GM19463 (cell line): Measurements from ENCODE around the gene PLPPR1.
"Not testable (repeated sequence)": the region's sequence is repeated elsewhere in the genome, so short reads cannot be mapped to it uniquely, and the experiment has no call there.

Source experiments
- ATAC-seq: cut with Tn5 transposase; IDR thresholded peaks from one replicate; pipeline ENCODE4 v1.9.1; 2021; ENCODE audit warnings: mild to moderate bottlenecking, moderate library complexity; ENCODE audit not compliant: unreplicated experiment

PLPPR1 gene

DNA sequence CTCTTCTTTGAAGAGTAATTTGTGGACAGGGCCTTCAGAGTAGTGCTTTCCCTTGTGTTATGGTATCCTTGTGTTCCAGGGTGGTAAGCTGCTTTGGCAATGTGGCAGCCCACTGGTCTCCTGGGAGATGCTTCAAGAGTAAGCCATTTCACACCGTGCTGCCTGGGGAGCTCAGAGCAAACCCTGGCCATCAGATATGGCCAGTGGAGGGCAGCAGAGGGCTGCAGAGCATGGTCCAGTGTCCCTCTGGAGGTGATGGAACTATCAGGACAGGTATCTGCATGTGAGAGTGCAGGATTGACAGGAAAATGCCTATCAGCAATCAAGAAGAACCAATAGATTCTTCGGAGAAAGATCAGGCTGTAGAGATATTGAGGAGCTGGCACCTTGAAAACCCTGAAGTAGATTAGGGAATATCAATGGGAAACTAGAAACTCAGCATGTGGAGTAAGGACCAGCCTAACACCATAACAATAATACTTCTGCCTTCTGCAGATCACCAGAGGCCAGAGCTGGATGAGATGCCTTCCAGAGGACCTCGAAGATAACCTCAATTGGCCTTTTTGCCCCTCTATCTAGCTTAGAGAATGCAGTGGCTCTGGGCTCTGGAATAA is 90.8 kb downstream of the PLPPR1 start:
- ATAC-seq: peak; percentile 78

DNA sequence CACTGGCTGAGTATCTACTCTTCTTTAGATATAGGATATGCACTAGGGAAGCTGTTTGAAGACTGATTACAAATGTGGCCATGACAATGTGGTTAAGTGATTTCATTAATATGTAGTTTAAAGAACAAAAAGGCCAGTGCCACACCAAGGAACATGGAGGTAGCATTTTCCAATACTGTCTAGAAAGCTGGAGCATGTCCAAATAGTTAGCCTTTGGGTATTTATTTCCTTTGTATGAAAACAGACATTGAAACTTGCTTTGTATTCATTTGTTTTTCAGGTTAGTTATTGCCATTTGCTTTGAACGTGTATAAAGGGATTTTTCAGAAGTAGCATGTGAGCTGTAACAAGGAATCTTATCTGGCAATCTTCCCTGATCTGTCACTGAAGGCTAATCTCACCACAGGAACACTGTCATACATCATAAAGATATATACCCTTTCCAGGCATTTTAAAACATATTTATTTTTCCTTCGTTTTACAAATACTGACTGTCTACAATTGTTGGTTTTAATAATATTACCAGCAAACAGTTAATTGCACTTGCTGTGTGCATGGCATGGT is 93.4 kb downstream of the PLPPR1 start:
- ATAC-seq: no peak

DNA sequence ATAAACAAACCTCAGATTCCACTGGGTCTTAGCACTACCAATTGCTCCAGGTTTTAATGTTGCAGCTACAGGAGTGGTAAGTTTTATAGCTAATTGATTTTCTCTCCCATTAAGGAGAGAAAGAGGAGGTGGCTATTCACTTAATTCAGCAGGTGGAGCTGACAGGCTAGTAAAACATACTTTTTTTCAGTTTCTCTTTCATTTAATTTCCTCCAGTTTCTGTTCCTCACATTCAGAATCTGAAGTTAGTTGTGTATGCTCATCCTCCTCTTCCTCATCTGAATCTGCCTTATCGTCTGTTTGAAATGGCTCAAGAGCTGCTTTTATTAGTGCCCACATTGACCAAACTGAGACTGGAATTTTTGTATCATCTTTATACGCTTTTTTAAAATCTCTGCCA is 98.0 kb downstream of the PLPPR1 start:
- peak; percentile 45 for ATAC-seq

DNA sequence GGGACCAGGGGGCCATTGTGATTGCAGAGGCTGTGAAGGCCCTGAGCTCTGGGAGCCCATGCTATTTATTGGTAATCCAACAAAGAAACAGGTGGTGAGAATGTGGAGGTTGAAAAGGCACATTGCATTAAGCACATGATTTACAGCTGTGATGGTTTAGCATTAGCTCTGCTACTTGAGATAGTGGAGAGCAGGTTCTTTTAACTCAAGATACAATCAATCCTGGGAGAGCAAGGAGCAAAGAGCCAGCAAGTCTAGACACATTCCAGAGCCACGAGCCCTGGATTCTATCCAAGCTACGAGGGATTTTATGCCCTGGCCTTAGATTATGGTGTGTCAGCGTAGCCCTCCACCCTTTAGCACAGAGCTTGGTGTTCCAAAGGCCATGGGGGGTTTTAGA is 98.8 kb downstream of the PLPPR1 start:
- ATAC-seq: not testable (repeated sequence)

DNA sequence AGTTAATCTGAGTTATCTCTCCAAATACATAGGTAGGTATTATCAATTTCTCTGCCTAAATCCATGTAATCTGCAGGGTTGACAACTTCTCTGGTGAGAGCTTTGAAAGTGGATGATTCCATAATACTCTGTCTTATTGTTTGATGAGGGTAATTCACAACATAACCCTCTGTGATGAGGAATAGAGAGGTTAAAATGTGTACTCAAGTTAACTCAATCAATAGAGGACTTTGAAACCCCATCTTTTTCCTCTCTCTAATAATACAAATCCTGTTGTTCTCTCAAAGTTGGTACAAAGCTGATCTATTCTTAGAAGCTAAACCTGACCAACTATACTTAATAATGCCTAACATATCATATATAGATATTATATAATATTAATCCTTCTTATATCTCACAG is 100.1 kb downstream of the PLPPR1 start:
- ATAC-seq: no peak

DNA sequence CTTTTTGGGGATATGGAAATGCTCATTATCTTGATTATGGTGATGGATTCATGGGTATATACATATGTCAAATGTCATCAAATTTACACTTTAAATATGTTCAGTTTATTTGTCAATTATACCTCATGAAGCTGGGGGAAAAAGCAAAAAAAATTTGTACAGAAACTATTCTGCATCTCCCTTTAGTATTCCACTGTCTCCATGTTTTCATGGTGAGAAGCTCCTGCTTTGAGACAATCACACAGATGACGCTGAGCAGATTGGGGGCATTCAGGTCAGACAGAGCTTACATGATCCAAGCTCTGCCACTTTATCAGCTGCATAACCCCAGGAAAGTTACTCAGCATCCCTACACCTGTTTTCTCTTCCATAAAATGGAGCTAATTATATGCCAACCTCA is 101.5 kb downstream of the PLPPR1 start:
- no peak for ATAC-seq

DNA sequence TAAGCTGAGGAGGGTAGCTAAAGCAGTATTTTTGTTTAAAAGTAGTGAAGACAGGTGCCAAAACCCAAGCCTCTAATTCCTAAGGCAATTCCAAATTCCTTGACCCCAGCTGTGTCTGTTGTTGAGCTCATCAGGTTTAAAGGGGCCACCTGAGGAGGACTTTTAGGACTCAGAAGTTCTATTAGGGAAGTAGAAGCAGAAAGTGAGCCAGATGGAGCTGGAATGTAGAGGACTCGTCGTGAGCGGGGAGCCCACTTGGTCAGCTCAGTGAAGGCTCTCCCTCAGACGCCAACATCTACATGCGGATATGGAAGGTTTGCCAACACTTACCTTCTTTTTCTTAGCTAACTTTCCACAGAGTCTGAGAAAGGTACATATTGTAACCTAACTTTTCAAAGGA is 102.8 kb downstream of the PLPPR1 start:
- no peak for ATAC-seq

DNA sequence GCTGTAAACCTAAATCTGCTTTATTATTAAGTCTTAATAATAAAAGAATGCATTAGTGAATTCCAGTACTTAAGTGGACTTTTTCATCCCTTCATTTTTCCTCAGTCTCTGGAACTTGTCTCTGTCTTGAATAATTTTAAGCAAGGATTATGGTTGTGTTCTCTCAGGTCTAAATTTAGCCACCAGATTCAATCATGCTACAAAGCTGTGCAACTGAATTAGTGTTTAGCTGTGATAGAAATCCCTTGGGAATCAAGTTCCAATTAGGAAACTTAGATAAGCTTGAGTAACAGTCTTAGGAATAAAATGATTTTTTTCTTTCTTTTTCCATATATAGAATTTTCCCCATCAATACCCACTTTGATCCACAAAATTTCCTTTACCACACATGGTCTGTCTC is 104.3 kb downstream of the PLPPR1 start:
- ATAC-seq: no peak

DNA sequence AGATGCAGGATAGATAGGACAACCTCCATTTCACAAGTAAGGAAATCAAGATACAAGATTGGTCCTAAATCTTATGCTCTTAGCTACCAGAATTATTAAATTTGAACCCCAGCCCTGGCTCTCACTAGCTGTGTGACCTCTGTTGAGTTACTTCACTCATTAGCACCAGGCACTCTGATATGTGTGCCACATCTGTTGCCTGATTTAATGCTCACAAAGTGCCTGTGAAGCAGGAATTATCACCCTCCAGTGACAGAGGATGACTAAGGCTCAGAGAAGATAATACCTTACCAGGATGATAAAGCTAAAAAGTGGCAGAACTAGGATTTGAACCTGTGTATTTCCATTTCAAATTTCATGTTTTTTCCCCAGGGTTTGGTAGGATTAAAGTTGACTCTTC is 110.0 kb downstream of the PLPPR1 start:
- no peak for ATAC-seq

DNA sequence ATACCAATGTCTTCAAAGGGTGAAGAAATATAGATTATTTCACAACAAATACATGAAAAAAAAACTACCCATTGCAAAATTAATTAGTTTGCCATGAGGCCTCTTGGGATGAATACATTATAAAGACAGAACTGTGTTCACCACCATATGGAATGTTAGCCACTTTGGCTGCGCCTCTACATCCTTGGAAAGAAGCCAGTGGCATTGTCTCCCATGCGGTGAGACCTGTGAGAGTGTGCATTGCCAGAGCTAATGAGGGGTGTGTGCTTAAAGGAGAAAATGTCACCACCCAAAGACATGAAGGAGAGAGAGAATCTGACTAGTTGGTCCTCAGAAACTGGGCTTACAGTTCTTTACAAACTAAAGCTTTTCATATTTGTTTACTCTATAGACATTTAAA is 110.6 kb downstream of the PLPPR1 start:
- ATAC-seq: no peak

DNA sequence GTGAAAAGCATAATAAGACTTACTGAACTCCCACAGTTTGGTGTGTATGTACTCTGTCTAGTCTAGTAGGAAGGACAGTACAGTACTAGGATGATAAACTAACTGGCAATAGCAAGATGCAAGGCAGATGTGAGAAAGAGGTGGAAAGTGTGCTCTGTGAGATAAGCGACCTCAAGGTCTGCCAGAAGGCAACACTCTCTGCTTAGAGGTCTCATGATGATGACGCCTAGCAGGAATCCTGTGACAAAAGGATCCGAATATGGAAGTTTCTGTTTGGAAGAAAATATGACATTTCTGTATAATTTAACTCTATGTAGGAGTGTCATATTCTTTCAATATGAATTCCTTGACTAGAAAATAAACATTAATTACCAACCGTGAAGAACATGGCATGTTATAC is 112.2 kb downstream of the PLPPR1 start:
- ATAC-seq: no peak

DNA sequence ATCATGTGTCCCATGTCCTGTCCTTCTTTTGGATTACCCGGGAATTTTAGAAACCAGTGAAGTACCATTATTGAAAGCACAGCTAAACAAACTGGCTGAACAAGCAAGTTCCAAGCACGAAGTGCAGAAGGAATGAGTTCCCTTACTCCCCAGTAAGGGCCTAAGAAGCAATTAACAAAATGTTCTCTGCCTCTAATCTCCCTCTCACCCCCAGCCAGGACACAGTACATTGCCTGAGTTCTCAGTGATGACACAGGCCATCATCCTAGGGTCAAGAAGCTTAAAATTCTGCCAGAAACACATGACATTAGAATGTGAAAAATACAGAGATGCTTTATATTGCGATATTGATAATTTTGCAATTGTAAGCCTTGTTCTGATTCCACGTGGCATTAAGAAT is 118.0 kb downstream of the PLPPR1 start:
- no peak for ATAC-seq

DNA sequence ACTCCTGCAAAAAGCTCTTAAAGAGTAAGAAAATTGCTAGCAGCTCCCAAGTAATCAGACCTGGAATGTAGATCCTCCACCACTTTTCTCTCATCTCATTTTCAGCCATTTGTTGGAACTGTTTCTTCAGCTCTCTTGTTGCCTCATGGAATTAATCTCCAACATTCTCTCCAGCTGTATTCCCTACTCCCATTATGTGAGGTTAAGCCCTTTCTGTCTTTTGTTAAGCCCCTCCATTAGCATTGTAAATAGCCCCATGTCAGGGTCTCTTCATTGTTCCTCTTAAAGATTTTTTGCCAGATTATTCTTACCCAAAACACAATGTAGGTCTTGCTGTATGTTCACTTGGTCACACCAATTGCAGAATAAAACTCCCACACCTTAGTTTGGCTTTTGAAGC is 119.8 kb downstream of the PLPPR1 start:
- no peak for ATAC-seq

DNA sequence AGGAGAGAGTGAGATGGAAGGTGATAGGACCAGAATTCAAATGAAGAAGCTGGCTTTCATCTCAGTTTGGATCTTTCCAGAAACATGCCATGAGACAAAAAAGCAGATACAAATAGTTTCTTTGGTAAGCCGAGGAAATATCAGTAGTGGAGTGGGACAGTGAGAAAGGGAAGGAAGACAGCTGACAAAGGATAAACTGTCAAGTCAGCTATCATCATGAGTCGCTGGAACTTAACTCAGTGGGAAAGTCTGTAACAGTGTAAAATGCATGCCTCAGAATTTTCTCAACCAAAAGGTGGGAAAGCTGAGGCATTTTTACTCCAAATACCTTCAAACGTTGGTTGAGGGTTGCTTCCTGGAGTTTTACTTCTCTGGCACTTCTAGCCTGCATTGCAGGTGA is 129.8 kb downstream of the PLPPR1 start:
- ATAC-seq: no peak

DNA sequence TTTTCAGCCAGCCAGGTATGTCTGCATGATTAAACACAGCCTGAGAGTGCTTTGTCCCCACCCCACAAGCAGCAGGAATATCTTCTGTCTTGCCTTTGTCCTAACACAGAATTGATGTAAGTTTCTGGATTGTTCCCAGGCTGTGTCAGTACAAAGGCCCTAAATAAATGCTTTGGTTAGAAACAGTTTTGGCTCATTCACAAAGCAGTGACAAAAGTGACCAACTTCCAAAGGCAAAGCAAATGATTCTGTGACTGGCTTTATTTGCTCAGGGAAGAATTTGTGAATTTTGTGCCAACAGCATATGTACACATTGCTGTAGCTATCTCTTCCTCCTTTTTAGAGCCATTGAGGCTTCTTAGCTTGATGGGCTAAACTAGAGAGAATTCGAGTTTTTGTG is 133.7 kb downstream of the PLPPR1 start:
- no peak for ATAC-seq

DNA sequence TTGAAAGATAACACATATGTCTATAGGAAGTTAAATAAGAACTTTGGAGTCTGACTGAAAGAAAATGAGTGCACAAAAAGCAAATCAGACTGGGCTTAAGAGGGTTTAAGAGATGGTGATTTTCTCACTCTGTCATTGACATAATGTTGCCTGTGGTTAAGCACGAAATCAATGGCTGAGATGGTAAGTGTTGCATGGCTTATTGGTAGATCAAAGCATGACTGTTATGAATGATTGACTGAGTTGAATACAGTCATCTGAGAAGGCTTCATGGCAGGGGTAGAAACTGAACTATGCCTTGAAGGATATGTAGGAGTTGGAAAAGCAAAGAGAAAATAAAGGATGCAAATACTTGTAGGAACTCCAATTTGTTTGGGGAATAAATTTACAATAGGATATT is 136.6 kb downstream of the PLPPR1 start:
- no peak for ATAC-seq

DNA sequence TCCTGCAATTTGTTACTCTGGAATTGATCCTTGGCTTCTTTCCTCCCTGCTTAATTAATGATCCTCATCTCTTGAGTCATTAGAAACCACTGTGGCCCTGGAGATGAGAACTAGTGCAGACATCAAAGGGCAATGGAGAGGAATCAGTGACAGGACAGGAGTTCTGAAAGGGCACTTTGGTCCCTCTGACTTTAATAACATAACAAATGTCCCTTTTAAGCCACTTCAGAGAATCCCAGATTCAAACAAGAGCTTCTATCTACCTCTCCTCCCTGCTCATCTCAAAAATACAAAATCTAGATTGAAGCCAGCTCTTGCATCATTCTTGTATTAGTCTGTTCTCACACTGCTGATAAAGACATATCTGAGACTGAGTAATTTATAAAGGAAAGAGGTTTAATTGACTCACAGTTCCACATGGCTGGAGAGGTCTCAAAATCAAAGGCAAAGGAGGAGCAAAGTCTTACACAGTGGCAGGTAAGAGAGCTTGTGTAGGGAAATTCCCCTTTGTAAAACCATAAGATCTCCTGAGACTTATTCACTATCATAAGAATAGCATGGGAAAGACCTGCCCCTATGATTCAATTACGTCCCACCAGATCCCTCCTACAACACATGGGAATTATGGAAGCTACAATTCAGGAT is 139.1 kb downstream of the PLPPR1 start:
- ATAC-seq: no peak

DNA sequence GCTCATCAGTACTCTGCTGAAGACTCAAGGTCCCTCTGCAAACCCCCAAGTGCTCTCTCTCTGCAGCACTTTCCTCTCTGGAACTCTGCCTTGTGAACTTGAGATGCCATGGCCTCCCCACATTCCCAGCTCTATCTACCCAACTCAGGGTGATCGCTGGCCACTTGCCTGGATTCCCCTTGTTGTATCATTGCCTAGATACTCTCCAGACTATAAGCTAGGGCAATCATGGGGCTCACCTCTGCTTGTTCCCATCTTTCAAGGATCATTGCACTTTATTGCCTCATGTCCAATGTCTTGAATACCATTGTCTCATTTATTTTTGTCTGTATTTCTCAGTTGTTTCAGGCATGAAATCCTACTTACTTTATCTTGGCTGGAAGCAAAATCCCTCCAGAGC is 144.1 kb downstream of the PLPPR1 start:
- no peak for ATAC-seq

DNA sequence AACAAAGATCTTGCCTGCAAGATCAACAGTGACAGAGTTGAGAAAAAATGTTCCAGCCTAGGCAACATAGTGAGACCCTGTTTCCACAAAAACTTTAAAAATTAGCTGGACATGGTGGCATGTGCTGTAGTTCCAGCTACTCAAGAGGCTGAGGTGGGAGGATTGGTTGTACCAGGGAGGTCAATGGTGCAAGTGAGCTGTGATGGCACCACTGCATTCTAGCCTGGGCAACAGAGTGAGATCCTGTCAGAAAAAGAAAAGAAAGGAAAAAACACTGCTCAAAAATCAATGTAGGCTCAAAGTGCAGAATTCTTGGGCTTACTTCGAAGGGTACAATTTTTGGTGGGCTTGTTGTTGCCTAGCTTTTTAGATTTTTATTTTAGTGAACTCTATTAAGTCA is 145.4 kb downstream of the PLPPR1 start:
- no peak for ATAC-seq

DNA sequence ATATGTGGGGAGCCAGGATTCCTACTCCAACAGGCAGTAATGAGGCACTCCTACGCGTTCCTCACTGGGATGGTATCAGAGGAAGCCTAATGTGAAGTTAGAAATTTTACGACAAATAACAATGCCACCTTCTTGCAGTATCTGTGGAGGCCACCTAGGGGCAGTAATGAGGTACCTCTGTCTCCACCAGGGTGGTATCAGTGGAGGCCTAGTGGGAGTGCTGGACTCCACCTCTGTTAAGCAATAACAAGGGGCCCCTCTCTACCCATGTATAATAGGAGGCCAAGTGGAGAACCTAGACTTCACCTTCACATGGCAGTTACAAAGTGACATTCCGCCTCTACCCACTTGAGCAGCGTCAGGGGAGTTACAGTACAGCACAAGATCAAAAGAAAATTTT is 147.9 kb downstream of the PLPPR1 start:
- ATAC-seq: no peak

DNA sequence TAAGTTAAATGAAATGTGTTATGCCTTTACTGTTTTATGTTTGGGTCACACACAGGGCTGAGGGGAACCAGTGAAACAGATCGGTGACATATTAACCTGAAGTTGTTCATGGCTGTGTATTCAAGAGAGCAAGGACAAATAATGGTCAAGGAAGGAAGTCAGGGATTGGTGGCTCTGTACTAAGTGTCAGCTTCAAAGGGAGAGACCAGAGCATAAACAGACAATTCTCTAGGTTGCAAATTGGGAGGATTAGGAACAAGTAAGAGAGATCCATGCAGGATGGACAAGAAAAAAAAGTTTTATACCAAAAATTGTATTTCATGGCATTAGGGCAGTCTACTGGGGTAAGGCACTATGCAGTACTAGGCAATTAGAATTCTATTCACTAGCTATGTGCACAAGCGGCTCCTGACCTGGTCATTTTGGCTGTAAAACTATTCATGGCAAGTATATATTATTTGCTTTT is 156.3 kb downstream of the PLPPR1 start:
- no peak for ATAC-seq

DNA sequence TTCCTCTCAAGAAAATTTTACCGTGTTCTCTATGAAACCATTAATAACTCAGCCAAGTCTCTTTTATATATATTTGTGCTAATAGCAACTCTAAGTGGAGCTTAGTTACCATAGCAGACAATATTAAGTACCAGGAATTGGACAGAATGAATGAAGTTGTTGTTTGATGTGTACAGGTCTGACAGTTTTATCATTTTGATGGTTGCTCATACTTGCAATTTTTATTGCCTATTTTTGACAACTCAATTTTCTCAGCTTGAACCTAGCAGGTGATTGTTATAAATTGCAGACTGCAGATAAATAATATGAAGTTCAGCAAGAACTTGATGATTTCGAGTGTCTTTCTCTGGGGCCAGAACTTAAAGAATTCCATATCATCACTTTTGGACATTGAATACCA is 163.2 kb downstream of the PLPPR1 start:
- no peak for ATAC-seq

DNA sequence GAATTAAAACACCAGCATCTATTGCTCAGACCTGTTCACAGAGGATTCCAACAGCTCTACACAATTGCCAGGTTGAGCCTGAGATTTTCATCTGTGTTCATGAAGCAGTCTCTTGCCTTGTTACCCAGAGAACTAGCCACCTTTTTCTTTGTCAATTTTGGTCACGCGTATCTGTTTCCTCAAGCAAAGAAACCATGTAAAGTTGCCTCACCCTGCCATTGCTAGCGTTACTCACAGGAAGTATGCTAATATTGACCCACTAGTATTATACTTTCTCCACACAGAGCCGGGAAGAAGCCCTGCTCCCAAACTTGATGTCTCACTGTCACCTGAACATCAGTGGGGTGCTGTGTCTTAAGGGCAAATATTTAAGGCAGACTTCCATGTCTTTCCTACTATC is 168.5 kb downstream of the PLPPR1 start:
- ATAC-seq: no peak
